ENCODE results near the gene NT5C3B.

NT5C3B gene

GRCh38 chr17:41785091-41785858 lies 50.8 kb downstream of the NT5C3B start:
- TF ChIP-seq GATA2 (IDR thresholded peaks at IDR 0.05; ENCODE audit: low read depth, low read length): no peak
- no peak for TF ChIP-seq GATA3 (IDR thresholded peaks at IDR 0.05; ENCODE audit: low read depth, low read length)

DNA sequence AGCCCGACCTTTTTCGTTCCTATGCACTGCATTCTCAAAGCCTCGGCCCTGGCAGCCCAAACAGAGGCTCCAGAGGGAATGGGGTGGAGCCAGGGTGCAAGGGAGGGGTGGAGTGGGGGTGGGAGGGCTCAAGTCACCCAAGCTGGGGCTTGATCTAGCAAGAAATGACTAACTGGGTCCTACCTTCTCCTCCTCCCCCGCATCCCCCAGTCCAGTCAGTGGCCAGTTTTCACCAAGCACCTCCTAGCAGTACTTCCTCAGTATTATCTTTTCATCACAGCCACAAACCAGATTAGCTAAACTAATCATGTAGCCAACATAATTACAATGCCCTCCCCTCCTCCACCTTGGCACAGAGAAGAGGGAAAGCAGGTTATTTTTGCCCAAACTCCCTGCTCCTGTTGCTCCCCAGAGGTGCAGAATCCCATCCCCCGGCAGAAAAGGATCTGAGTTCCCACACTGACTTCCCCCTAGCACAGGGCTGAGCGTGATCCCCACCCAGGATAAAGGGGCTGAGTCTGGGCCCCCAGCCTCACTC lies 51.8 kb downstream of the NT5C3B start:
- TF ChIP-seq GATA3 (IDR thresholded peaks at IDR 0.05; ENCODE audit: low read depth, low read length) (no peak), GATA2 (IDR thresholded peaks at IDR 0.05; ENCODE audit: low read depth, low read length) (peak; percentile 59)

DNA sequence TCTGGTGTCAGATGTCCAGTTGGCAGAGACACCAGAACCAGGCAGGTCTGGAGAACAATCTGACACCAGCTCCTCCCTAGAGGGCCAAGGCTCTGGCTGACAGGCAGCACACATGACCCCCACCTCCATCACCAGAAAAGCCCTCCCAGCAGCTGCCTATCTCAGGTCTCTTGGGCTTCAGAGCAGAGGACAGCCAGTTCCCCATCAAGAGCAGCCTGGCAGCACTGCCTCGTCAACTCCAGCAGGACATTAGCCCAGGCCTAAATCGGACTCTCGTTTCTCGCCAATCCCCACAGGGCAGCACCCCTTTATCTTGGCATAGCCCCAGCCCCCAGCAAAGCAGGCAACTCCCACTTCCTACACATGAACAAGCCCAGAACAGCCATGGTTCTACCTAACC lies 53.9 kb downstream of the NT5C3B start:
- TF ChIP-seq GATA3 (IDR thresholded peaks at IDR 0.05; ENCODE audit: low read depth, low read length) (no peak), GATA2 (IDR thresholded peaks at IDR 0.05; ENCODE audit: low read depth, low read length) (no peak)

DNA sequence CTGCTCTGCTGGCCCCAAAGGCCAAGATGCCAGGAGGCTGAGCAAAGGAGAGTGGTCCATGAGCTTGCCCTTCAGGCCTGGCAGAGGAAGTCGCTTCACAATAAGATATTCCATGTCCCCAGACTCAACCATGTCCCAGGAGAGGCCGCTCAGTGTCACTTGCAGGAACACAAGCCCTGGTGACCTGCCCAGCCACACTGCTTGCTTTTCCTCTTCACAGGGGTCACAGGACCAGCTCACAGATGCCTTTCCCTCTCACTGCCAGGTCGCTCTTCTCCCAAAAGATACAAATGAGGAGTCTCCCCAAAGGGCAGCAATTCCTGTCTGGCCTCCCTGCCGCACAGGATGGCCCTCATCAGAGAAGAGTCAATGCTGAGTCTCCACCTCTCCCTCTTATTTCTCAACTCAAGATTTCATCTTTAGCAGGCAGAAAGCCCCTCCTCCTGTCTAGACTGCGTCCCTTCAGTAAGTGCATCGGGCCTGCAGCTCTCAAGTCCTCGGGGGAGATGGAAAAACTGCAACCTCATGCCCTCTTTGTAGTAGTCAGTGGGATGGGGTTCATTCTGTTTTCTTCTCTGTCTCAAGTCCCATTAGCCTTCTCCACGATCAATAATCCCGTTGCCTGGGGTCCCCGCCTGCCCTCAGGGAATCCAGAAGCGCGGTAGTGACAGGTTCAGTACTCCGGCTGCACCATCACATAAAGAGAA lies 54.5 kb downstream of the NT5C3B start:
- no peak for TF ChIP-seq GATA3 (IDR thresholded peaks at IDR 0.05; ENCODE audit: low read depth, low read length)

DNA sequence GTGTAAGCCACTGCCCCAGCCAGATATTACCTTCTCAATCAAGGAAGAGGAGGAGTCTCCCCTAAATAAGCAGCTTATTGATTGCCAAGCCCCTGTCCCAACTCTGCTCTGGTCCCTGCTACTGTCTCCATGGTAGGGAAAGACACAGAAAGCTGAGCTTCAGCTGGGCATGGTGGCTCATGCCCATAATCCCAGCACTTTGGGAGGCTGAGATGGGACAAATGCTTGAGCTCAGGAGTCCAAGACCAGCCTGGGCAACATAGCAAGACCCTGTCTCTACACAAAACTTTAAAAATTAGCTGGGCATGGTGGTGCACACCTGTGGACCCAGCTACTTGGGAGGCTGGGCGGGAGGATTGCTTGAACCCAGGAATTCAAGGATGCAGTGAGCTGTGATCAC lies 56.1 kb downstream of the NT5C3B start:
- TF ChIP-seq GATA3 (IDR thresholded peaks at IDR 0.05; ENCODE audit: low read depth, low read length) (no peak), GATA2 (IDR thresholded peaks at IDR 0.05; ENCODE audit: low read depth, low read length) (no peak)

GRCh38 chr17:41777574-41778188 lies 58.4 kb downstream of the NT5C3B start:
- TF ChIP-seq GATA2 (IDR thresholded peaks at IDR 0.05; ENCODE audit: low read depth, low read length) (no peak), GATA3 (IDR thresholded peaks at IDR 0.05; ENCODE audit: low read depth, low read length) (no peak)

GRCh38 chr17:41777157-41777573 lies 58.9 kb downstream of the NT5C3B start:
- no peak for TF ChIP-seq GATA3 (IDR thresholded peaks at IDR 0.05; ENCODE audit: low read depth, low read length)
- TF ChIP-seq GATA2 (IDR thresholded peaks at IDR 0.05; ENCODE audit: low read depth, low read length): no peak

DNA sequence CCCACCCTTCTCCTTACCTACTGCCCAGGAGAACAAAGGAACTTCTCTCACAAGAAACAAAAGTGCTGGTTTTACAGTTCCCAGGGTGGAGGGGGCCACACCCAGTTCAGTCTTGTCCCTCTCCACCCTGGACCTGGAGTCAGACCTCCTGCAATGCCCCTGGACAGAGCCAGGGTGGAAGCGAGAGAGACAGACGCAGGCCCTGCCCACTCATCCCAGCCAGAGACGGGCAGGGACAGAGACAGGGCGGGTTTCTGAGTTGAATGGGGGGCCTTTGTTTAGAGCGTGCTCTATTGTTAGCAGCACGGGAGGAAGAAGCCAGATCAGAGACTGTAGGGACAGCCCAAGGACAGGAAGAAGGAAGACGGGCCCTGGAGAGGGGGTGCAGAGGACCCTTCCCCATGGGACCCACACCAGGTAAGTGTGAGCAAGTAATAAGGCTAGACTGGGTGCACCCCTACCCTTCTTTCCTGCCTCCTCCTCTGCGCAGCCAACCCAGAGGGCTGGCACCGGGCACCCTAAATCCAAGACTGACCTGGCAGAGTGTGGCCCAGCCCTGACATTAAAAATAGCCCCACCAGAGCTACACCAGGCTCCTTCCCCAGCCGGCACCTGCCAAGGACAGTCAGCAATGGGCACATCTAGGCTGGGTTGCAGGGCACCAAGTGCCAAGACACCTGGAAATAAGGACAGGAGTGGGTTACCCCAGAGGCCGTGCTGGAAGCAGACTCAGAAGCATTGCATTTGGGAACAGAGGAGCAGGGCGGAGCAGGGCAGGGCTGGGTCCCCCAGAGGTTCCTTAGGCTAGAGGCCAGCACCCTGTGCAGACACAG lies 60.4 kb downstream of the NT5C3B start:
- TF ChIP-seq GATA3 (IDR thresholded peaks at IDR 0.05; ENCODE audit: low read depth, low read length): no peak
- TF ChIP-seq GATA2 (IDR thresholded peaks at IDR 0.05; ENCODE audit: low read depth, low read length): no peak

Measured in SH-SY5Y (cell line).